ENCODE data around the gene CPA5.

The CPA5 gene

GRCh38 chr7:130364451-130364850 lies 19.8 kb downstream of the CPA5 start:
- H3K27ac ChIP-seq (ENCODE audit: low read length), result no peak overlapping the region
- peak overlapping the region; percentile 2; the same call in 1 of the 2 replicates for H3K9ac ChIP-seq (ENCODE audit: low read depth, low read length)
- H3K4me1 ChIP-seq (ENCODE audit: insufficient read depth, low read length), result peaks cover 13% of the 10 kb centered on the region; the same call in 1 of the 2 replicates
- H3K36me3 ChIP-seq (ENCODE audit: insufficient read depth, low read depth, low read length), result no peaks in the 10 kb centered on the region
- H3K27me3 ChIP-seq (ENCODE audit: insufficient read depth, low read length), result no peaks in the 10 kb centered on the region
- no peak overlapping the region for H3K4me3 ChIP-seq (ENCODE audit: low read length)
- no peaks in the 10 kb centered on the region for H3K9me3 ChIP-seq (ENCODE audit: insufficient read depth, low read depth, low read length)

- no peaks in the 10 kb centered on the region for H3K36me3 ChIP-seq (ENCODE audit: insufficient read depth, low read depth, low read length)
- no peaks in the 10 kb centered on the region for H3K9me3 ChIP-seq (ENCODE audit: insufficient read depth, low read depth, low read length)
- H3K9ac ChIP-seq (ENCODE audit: low read depth, low read length), result peak overlapping the region; percentile 2; the same call in 1 of the 2 replicates
- no peaks in the 10 kb centered on the region for H3K27me3 ChIP-seq (ENCODE audit: insufficient read depth, low read length)
- H3K4me3 ChIP-seq (ENCODE audit: low read length), result no peak overlapping the region
- H3K4me1 ChIP-seq (ENCODE audit: insufficient read depth, low read length), result peaks cover 13% of the 10 kb centered on the region; the same call in 1 of the 2 replicates
- H3K27ac ChIP-seq (ENCODE audit: low read length), result peak overlapping the region; percentile 70
Observed at GRCh38 chr7:130365088-130365487, 20.5 kb downstream of the CPA5 start.

GRCh38 chr7:130365511-130366441 lies 21.2 kb downstream of the CPA5 start:
- H3K9me3 ChIP-seq (ENCODE audit: insufficient read depth, low read depth, low read length), result no peaks in the 10 kb centered on the region
- H3K27ac ChIP-seq (ENCODE audit: low read length), result peak overlapping the region; percentile 70
- H3K9ac ChIP-seq (ENCODE audit: low read depth, low read length), result peak overlapping the region; percentile 2; the same call in 1 of the 2 replicates
- no peaks in the 10 kb centered on the region for H3K27me3 ChIP-seq (ENCODE audit: insufficient read depth, low read length)
- H3K36me3 ChIP-seq (ENCODE audit: insufficient read depth, low read depth, low read length), result no peaks in the 10 kb centered on the region
- H3K4me1 ChIP-seq (ENCODE audit: insufficient read depth, low read length), result peaks cover 13% of the 10 kb centered on the region; the same call in 1 of the 2 replicates
- H3K4me3 ChIP-seq (ENCODE audit: low read length), result no peak overlapping the region

- Histone ChIP-seq H3K27me3 (ENCODE audit: insufficient read depth, low read length) (no peaks in the 10 kb centered on the region), H3K36me3 (ENCODE audit: insufficient read depth, low read depth, low read length) (no peaks in the 10 kb centered on the region), H3K4me1 (ENCODE audit: insufficient read depth, low read length) (peaks cover 13% of the 10 kb centered on the region; the same call in 1 of the 2 replicates), H3K9me3 (ENCODE audit: insufficient read depth, low read depth, low read length) (no peaks in the 10 kb centered on the region), H3K4me3 (ENCODE audit: low read length) (no peak overlapping the region), H3K9ac (ENCODE audit: low read depth, low read length) (no peak overlapping the region), H3K27ac (ENCODE audit: low read length) (no peak overlapping the region)
Observed at GRCh38 chr7:130366564-130366963, 21.9 kb downstream of the CPA5 start.

- H3K36me3 ChIP-seq (ENCODE audit: insufficient read depth, low read depth, low read length), result no peaks in the 10 kb centered on the region
- H3K9ac ChIP-seq (ENCODE audit: low read depth, low read length), result no peak overlapping the region
- no peak overlapping the region for H3K27ac ChIP-seq (ENCODE audit: low read length)
- peaks cover 13% of the 10 kb centered on the region; the same call in 1 of the 2 replicates for H3K4me1 ChIP-seq (ENCODE audit: insufficient read depth, low read length)
- H3K9me3 ChIP-seq (ENCODE audit: insufficient read depth, low read depth, low read length), result no peaks in the 10 kb centered on the region
- no peaks in the 10 kb centered on the region for H3K27me3 ChIP-seq (ENCODE audit: insufficient read depth, low read length)
- H3K4me3 ChIP-seq (ENCODE audit: low read length), result no peak overlapping the region
Observed at GRCh38 chr7:130367088-130367755, 22.6 kb downstream of the CPA5 start.

- no peak overlapping the region for H3K4me3 ChIP-seq (ENCODE audit: low read length)
- H3K9me3 ChIP-seq (ENCODE audit: insufficient read depth, low read depth, low read length), result no peaks in the 10 kb centered on the region
- no peak overlapping the region for H3K27ac ChIP-seq (ENCODE audit: low read length)
- no peaks in the 10 kb centered on the region for H3K36me3 ChIP-seq (ENCODE audit: insufficient read depth, low read depth, low read length)
- H3K4me1 ChIP-seq (ENCODE audit: insufficient read depth, low read length), result peaks cover 19% of the 10 kb centered on the region; the same call in 1 of the 2 replicates
- H3K27me3 ChIP-seq (ENCODE audit: insufficient read depth, low read length), result no peaks in the 10 kb centered on the region
- no peak overlapping the region for H3K9ac ChIP-seq (ENCODE audit: low read depth, low read length)
Observed at GRCh38 chr7:130367836-130368746, 23.5 kb downstream of the CPA5 start.

- Histone ChIP-seq H3K4me3 (ENCODE audit: low read length) (no peak overlapping the region), H3K9me3 (ENCODE audit: insufficient read depth, low read depth, low read length) (no peaks in the 10 kb centered on the region), H3K9ac (ENCODE audit: low read depth, low read length) (no peak overlapping the region), H3K27ac (ENCODE audit: low read length) (no peak overlapping the region), H3K27me3 (ENCODE audit: insufficient read depth, low read length) (no peaks in the 10 kb centered on the region), H3K4me1 (ENCODE audit: insufficient read depth, low read length) (peaks cover 26% of the 10 kb centered on the region; the same call in 1 of the 2 replicates), H3K36me3 (ENCODE audit: insufficient read depth, low read depth, low read length) (no peaks in the 10 kb centered on the region)
Observed at GRCh38 chr7:130369110-130369711, 24.6 kb downstream of the CPA5 start.

GRCh38 chr7:130369831-130370550 lies 25.4 kb downstream of the CPA5 start:
- Histone ChIP-seq H3K9me3 (ENCODE audit: insufficient read depth, low read depth, low read length) (no peaks in the 10 kb centered on the region), H3K4me1 (ENCODE audit: insufficient read depth, low read length) (peaks cover 21% of the 10 kb centered on the region; the same call in 1 of the 2 replicates), H3K27ac (ENCODE audit: low read length) (no peak overlapping the region), H3K9ac (ENCODE audit: low read depth, low read length) (no peak overlapping the region), H3K36me3 (ENCODE audit: insufficient read depth, low read depth, low read length) (no peaks in the 10 kb centered on the region), H3K4me3 (ENCODE audit: low read length) (no peak overlapping the region), H3K27me3 (ENCODE audit: insufficient read depth, low read length) (no peaks in the 10 kb centered on the region)

GRCh38 chr7:130371046-130371445 lies 26.4 kb downstream of the CPA5 start:
- Histone ChIP-seq H3K27ac (ENCODE audit: low read length) (no peak overlapping the region), H3K4me1 (ENCODE audit: insufficient read depth, low read length) (peaks cover 13% of the 10 kb centered on the region; the same call in 1 of the 2 replicates), H3K9ac (ENCODE audit: low read depth, low read length) (no peak overlapping the region), H3K36me3 (ENCODE audit: insufficient read depth, low read depth, low read length) (no peaks in the 10 kb centered on the region), H3K9me3 (ENCODE audit: insufficient read depth, low read depth, low read length) (peaks cover 8% of the 10 kb centered on the region), H3K4me3 (ENCODE audit: low read length) (no peak overlapping the region), H3K27me3 (ENCODE audit: insufficient read depth, low read length) (no peaks in the 10 kb centered on the region)

- Histone ChIP-seq H3K4me3 (ENCODE audit: low read length) (no peak overlapping the region), H3K4me1 (ENCODE audit: insufficient read depth, low read length) (peaks cover 13% of the 10 kb centered on the region; the same call in 1 of the 2 replicates), H3K9ac (ENCODE audit: low read depth, low read length) (peak overlapping the region; percentile 35; the same call in 1 of the 2 replicates)
Observed at GRCh38 chr7:130372402-130373165, 28.0 kb downstream of the CPA5 start.

More at GRCh38 chr7:130372402-130373165, 28.0 kb downstream of the CPA5 start:
- Histone ChIP-seq H3K36me3 (ENCODE audit: insufficient read depth, low read depth, low read length) (no peaks in the 10 kb centered on the region), H3K27me3 (ENCODE audit: insufficient read depth, low read length) (no peaks in the 10 kb centered on the region), H3K9me3 (ENCODE audit: insufficient read depth, low read depth, low read length) (peaks cover 15% of the 10 kb centered on the region), H3K27ac (ENCODE audit: low read length) (no peak overlapping the region)
